GM19463 (cell line): ENCODE results near the gene ITPRIPL1.

ENCODE experiments used
- ATAC-seq: cut with Tn5 transposase; IDR thresholded peaks from one replicate; pipeline ENCODE4 v1.9.1; 2021; ENCODE audit warnings: mild to moderate bottlenecking, moderate library complexity; ENCODE audit not compliant: unreplicated experiment

ITPRIPL1 gene

GRCh38 chr2:96353606-96354101 lies 28.5 kb downstream of the ITPRIPL1 start:
- no peak for ATAC-seq

- no peak for ATAC-seq
Observed at GRCh38 chr2:96354492-96354891, 29.4 kb downstream of the ITPRIPL1 start.

- ATAC-seq: no peak
Observed at GRCh38 chr2:96356889-96357288, 31.8 kb downstream of the ITPRIPL1 start.

- ATAC-seq: no peak
Observed at GRCh38 chr2:96359310-96359709, 34.2 kb downstream of the ITPRIPL1 start.

GRCh38 chr2:96359866-96360265 lies 34.7 kb downstream of the ITPRIPL1 start:
- ATAC-seq: no peak

GRCh38 chr2:96361751-96362150 lies 36.6 kb downstream of the ITPRIPL1 start:
- no peak for ATAC-seq

GRCh38 chr2:96369186-96369585 lies 44.1 kb downstream of the ITPRIPL1 start:
- no peak for ATAC-seq

- no peak for ATAC-seq
Observed at GRCh38 chr2:96374211-96374951, 49.3 kb downstream of the ITPRIPL1 start.
